AML-193 (cell line): ENCODE measurements around the gene NMBR.
"Not testable (repeated sequence)": the region's sequence is repeated elsewhere in the genome, so short reads cannot be mapped to it uniquely, and the experiment has no call there.

Experiments
- DNase-seq, 2 experiments: peaks; one replicate each; lab custom pipeline; 2025; lab: John Stamatoyannopoulos, UW

NMBR gene

DNA sequence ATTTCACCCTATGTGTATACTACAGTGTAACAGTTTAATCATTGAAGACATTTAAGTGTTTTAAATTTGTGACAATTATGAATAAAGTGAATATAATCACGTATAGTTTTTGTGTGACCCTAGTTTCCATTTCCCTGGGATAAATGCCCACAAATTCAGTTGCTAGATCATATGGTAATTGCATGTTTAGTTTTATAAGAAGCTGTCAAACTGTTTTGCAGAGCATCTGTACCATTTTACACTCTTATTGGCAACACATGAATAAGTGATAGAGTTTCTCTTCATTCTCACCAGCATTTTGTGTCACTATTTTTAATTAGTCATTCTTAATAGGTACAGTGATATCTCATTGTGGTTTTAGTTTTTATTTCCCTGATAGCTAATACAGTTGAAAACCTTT, 7.4 kb upstream of the NMBR start:
- no peak for DNase-seq

DNA sequence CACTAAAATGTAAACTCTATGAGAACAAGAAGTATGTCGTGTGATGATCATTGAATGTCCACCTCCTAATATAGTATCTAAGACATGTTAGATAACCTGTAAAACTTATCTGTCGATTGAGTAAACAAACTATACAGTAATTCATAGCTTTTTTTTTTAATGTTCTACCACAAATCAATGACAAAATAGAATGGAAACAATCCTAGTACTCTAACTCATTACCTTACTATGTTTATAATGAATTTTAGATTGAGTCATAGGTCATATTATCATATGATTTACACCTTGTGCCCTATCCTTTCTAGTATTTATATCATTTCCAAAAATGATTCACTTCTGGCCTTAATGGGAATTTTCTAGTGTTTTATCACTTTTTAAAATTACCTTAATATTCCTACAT, 6.3 kb upstream of the NMBR start:
- no peak for DNase-seq

DNA sequence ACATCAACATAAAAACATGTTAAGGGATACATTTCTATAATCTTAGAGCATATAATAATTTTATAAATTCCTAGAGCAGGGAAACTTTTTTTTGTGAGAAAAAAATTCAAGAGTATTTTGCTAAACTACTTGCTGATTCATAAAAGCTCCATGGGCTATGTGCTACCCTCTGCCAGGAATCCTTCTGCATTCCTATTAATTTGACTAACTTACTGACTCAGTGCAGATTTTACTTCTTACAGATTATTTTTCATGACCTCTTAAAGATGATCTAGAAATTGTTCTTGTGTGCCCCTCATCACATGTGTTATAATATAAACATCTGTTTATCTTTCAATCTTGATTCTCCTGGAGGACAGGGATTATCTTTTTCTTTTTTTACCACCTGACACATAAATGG, 5.8 kb upstream of the NMBR start:
- no peak for DNase-seq

DNA sequence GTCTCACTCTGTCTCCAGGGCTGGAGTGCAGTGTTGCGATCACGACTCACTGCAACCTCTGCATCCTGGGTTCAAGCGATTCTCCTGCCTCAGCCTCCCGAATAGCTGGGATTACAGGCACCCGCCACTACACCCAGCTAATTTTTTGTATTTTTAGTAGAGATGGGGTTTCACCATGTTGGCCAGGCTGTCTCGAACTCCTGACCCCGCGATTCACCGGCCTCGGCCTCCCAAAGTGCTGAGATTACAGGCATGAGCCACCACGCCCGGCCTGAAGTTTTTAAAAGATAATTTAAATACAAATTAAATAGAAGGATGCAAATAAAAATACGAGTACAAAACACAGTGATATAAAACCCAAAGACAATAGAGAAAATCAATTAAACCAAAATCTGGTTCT, 5.4 kb downstream of the NMBR start:
- not testable (repeated sequence) for DNase-seq

DNA sequence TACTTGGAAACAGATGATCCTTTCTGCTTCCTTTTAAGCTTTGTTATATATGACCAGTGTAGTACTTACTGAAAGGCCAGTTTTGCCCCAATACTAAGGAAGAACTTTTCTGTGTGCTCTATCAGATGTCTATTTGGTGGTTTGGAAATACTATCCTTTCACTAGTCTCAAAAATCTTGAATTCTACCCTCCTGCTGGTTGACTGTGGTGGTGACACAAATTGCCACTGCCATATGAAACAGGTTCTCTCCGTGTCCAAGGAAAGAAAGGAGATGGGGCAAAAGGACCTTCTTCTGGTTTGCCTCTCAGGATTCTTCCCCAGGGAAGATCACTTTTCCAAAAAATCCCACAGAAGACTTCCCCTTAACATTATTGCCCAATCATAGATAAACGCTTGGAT, 8.0 kb downstream of the NMBR start:
- no peak for DNase-seq

DNA sequence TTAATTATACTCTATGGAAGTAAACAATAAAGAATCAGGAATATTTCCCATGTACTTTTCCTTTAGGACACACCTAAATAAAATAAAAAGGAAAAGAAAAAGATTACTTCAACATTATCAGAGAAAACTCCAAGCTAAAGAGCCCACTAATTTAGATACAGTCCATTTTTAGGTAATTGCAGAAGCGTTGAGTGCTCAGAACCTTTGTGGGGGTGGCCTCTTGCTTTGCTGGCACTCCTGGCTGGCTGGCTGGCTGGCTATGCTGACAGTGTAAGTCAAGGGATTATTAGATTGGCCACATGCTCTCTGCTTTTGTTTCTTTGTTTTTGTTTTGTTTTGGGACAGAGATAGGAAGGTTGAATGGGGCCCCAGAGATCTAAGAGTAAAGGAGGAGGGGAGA, 14.3 kb downstream of the NMBR start, which contains the start of gene GJE1:
Gene GJE1 (plus strand): TSS at position 301 of the 400 bp plus-strand sequence. CDS start 234 bp downstream, outside the sequence.
- DNase-seq = no peak

DNA sequence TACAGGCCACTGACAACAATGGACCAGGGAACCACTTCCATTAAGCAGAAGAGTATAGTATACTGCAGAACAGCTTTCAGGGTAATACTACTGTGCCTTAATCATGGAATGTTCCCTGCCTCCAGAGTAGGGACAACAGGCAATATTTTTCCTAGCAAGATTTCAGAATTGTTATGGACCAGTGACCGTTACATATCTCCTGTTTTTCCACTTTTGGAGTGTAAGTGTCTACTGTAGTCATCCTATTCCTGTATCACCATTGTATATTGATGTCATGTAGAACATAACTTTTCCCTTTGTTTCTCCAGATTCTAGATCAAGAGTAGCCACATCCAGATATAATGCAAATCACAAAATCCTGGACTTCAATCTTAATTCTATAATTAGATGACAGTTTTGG, 16.1 kb downstream of the NMBR start:
- no peak for DNase-seq

DNA sequence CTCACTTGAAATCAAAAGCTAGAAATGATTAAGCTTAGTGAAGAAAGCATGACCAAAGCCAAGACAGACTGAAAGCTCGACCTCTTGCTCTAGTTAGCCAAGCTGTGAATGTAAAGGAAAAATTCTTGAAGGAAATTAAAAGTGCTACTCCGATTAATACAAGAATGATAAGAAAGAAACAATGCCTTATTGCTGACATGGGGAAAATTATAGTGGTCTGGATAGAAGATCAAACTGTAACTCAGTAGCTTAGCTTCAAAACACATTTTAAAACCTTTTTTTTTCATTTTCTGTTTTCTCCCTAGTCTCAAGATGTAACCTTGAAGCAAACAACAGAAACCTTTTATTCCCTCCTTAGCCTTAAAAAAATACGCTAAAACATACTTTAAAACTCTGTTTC, 25.6 kb downstream of the NMBR start:
- no peak for DNase-seq

DNA sequence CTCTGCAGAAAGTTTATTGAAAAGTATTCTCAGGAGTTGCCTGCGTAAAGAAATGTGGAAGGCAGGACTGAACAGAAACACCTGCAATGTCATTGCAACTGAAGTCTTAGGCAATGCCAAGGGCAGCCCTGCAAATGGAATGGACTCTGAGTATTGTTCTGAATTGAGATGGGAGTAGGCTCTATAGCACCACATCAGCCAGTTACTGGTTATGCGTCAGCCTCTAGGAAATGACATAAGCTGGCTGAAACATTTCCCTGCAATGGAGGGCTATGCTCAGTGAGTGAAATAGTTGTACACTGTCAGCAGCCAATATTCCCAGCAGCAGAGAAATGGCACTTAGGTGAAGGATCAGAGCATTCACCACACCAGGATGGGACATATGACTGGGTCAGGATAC, 28.0 kb downstream of the NMBR start:
- DNase-seq = no peak

DNA sequence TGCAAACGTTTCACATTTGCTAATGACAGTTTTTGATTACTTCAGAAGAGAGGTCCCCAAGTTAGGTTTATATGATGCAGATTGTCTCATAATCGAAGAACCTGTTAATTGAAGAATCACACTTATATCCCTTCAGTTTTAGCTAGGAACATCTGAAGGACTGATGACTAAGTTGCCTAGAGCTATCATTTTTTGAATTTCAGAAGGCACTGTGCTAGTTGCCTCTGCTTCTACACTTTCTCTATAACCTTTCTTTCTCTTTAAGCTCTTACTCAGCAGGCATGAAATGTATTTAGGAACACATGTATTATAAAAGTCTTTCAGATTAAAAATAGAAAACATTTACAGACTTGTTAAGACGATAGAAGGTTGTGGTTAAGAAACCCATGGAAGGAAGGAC, 28.6 kb downstream of the NMBR start:
- no peak for DNase-seq

DNA sequence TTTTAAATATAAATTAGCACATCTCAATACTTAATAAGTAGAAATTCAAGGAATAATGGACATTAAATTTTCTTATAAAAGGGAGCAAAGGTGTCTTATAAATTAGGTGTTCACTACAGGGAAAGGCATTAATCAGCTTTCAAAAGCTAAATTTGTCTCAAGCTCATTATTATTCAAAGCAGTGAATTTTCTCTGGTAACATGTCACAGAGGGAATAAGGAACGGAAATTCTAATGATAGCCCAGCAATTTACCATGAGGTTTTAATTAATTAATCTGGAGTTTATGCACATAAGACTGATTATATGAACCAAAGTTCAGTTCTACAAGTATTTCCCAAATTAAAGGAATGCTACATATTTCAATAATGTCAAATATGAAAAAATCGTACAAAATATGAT, 29.6 kb downstream of the NMBR start:
- no peak for DNase-seq

DNA sequence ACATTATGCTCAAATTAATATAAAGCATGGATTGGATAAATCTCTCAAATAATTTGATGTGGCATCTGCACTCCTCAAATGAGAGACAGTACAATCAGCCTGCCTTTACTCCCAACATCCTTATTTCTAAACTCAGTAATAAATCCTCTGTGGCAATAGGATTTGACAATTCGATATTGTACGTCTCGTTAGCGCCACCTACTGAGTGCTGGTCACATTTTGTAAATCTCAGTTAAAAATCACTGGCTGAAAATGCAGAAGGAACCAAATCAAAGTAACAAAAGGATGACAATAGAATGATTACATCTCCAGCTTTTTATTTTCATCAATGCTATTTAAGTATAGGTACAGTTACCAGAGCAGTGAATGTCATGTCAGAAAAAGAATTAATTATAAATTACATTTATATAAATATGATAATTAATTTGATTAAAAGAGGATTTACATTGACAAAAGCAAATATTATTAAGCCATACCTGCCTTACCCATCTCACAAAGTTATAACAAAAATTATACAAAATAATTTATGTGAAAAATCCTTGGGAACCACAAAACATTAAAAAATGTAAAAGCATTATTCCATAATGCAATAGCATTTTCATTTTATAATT, 34.4 kb downstream of the NMBR start:
- DNase-seq = peak; percentile 71 to 84

DNA sequence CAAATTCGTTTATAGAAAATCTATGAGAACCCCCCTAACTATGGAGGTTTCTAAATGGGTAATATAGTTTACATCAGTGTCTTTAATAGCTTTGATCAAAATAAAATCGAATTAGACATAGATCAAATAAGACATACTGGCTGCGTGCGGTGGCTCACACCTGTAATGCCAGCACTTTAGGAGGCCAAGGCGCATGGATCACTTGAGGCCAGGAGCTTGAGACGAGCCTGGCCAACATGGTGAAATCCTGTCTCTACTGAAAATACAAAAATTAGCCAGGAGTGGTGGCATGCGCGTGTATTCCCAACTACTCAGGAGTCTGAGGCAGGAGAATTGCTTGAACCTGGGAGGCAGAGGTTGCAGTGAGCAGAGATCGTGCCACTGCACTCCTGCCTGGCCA, 36.1 kb downstream of the NMBR start:
- DNase-seq = not testable (repeated sequence)

DNA sequence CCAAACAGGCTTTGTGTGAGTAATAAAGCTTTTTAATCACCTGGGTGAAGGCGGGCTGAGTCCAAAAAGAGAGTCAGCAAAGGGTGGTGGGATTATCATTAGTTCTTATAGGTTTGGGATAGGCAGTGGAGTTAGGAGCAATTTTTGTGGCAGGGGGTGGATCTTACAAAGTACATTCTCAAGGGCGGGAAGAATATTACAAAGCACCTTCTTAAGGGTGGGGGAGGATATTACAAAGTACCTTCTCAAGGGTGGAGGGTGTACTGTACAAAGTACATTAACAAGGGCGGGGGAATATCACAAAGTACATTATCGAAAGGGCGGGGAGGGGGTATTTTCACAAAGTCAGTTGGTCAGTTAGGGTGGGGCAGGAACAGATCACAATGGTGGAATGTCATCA, 42.1 kb downstream of the NMBR start:
- not testable (repeated sequence) for DNase-seq

DNA sequence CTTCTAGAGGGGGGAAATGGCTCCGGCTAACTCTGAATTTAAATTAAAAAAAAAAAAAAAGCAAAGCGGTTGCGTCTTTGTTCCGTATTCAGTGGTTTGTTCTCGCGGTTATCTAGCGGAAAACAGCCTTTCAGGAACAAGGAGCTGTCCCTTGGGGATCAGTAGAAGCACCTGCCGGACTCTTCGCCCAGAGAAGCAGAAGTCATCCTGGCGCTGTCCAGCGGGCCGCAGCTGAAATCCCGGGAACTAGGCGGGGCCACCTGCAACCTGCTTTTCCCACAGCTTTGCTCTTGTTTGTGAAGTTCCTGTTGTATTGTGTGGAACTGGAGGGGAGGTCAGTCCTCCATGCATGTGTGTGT, 58.1 kb downstream of the NMBR start:
- DNase-seq = no peak

DNA sequence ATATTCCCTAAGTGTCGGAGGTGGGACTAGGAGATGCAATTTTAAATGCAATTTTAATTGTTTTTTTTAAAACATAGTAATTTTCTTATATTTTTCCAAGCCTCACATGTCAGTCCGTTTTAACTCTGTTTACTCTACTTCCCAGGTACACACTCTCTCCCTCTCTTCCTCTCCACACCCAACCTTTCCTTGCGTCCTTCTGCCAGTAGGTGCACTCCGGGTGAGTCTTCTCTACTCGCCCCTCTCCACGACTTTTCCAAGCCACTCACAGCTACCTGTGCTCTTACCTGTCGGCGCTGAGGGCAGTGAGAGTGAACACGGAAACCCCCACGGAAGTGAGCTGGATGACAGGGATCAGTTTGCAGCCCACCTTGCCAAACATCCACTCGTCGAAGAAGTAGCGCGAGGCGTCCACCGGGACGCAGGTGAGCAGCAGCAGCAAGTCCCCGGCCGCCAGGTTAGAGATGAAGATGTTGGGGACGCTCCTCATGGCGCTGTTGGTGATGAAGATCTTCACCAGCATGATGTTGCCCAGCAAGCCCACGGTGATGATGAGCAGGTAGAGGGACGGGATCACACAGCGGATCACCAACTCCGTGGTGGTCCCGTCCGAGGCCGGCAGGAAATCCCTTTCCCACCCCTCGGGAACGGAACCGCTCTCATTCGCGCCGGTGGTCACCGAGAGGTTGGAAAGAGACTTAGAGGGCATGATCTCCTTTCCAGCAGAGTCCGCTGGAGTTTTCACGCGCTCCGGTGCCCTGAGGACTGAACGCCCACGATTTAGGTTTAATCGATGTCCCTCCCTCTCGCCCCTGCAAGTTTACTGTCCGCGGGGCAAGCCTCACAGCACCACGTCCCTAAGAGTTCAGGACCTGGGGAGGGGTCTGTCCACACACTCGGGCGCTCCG, 58.7 kb downstream of the NMBR start:
- no peak for DNase-seq

DNA sequence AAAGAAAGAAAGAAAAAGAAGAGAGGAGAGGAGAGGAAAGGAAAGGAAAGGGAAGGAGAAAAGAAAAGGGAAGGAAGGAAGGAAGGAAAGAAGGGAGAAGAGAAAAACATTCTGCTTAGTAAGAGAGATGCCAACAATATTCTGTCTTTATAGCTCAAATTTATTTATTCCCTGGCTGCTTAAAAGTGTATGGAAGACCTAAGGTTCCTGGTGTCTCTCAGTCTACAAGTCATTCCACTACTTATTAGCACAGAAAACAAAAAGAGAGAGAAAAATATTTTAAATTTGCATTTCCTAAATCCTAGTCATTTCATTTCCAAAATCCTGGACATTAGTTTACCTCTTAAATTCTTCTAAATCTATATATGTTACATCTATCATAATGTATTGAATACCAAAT, 67.8 kb downstream of the NMBR start:
- no peak for DNase-seq

DNA sequence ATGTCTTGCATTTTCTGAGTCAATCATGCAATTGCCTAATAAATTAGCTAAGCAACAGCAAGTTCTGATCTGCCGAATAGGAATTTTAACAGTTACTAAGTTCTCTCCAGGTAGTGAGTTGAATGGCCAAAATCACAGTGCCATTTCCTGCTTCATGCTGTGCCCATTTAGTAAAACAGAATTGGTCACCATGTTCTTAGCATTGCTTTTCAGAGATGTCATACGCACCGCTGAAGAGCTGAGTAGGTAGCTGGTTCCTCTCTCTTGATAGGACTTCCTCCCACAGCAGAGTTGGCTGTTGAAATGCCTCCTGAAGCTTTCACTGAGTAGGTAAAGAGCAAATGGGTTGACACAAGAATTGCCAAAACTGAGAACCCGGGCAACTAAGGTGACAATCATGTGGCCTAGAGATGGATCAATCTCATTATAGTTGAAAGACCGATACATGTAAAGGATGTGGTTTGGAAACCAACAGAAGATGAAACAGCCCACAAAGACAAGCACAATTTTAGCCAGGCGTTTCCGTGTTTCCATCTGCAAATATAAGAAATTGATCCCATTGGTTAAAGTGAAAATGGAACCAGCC, 71.3 kb downstream of the NMBR start:
- DNase-seq = no peak

DNA sequence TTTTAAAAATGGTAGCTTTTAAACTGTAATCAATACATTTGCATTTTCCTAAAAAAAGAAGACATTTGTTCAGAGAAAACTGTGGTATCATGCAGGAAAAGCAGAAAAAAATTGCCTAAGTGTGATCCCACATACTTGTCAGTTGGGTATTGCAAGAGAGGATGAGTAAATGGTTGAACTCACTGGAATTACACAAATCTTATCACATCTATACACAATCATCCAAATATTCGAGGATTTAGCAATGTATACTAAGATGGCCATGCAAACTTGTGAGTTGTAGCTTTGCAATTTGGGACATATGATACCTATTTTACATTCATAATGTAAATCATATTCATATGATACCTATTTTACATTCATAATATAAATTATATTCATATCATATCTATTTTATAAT, 72.4 kb downstream of the NMBR start:
- no peak for DNase-seq

DNA sequence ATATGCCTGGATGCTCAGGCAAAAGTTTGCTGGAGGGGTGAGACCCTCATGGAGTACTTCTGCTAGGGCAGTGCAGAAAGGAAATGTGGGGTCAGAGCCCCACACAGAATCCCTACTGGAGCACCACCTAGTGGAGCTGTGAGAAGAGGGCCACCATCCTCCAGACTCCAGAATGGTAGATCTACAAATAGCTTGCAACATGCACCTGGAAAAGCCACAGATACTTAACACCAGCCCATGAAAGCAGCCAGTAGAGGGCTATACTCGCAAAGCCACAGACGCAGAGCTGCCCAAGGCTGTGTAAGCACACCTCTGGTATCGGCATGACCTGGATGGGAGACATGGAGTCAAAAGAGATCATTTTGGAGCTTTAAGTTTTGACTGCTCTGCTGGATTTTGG, 74.9 kb downstream of the NMBR start:
- DNase-seq = no peak

DNA sequence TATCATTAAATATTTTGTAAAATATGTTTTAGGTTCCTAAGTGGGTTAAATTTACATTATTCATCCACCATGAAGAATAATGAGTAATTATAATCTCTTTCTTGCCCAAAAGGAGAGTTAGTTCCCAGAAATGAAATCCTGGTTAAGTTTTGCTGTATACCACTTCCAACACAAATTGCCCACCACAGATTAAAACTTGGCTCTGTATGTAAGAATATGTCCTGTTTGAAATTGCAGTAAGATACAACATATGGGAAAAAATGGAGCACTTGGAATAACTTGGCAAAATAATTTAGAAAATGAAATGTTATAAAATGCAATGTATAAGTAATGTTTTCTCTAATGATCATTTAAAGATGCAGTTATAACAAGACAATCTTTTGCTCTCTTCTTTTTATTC, 78.5 kb downstream of the NMBR start:
- DNase-seq = no peak

DNA sequence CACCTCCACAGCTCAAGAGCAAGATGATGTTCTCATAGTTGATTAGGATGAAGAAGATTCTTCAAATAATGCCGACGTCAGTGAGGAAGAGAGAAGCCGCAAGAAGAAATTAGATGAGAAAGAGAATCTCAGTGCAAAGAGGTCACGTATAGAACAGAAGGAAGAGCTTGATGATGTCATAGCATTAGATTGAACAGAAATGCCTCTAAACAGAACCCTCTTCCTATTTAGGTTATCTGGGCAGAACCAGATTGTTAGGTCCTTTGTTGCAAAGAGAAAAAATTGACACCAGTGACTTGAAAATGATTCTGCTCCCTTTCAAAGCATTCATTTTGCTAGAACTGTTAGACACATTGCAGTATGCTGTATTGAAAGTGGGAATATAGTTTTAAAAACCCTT, 84.1 kb downstream of the NMBR start:
- DNase-seq = not testable (repeated sequence)

DNA sequence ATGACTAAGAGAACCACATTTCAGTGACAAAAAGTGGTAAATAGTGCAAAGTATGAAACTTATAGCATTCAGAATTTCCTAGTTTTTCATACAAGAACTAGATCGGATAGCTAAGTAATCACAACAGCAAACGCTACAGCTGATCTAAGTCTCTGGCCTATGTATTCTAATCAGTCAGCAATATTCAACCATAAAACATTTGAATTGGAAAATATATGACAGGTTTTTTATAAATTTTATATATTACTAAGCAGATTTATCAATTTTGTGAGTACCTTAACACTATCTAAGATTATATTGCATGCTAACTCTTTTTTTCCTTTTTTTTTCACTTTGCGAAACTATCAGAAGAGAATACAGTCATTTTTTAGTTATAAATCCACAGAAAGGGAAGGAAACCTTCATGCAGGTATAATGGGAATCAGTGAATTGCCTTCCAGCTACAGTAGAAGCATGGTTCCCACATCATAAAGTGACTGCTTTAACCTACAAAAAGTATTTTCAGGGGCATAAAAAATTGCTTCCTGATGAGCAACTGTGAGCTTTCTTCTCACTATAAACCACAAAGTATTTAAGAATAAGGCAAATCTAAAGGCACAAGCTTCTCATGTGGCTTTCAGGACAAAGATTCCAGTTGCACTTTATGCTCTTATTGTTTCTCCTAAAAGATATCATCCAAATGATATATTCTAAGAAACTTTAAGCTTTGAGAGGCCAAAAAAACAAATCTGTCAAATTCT, 88.2 kb downstream of the NMBR start:
- no peak for DNase-seq
